Transverse colon (tissue), 3 donors: Measurements from ENCODE around the gene ABHD6.

ENCODE experiments used
- EP300 ChIP-seq: sonication (generic); formaldehyde crosslinking; IDR thresholded peaks from one replicate; pipeline ENCODE4 v1.6.1; 2017; ENCODE audit warnings: antibody characterized with exemption, low read depth
- TF ChIP-seq, protein P1 (sequence below), 5 experiments: fragments of 200-600 bp in 3 of 5; fragments of 450-650 bp in 2 of 5; sonication (generic) in 3 of 5; IDR thresholded peaks; 1 replicate in 2 of 5; 2 replicates in 3 of 5; pipeline ENCODE4 v1.5.1; 2016 to 2017; ENCODE audit warnings: antibody characterized with exemption in 5 of 5, inconsistent platforms in 3 of 5, mild to moderate bottlenecking in 2 of 5, moderate library complexity in 1 of 5

- TF ChIP-seq, protein P1, sequence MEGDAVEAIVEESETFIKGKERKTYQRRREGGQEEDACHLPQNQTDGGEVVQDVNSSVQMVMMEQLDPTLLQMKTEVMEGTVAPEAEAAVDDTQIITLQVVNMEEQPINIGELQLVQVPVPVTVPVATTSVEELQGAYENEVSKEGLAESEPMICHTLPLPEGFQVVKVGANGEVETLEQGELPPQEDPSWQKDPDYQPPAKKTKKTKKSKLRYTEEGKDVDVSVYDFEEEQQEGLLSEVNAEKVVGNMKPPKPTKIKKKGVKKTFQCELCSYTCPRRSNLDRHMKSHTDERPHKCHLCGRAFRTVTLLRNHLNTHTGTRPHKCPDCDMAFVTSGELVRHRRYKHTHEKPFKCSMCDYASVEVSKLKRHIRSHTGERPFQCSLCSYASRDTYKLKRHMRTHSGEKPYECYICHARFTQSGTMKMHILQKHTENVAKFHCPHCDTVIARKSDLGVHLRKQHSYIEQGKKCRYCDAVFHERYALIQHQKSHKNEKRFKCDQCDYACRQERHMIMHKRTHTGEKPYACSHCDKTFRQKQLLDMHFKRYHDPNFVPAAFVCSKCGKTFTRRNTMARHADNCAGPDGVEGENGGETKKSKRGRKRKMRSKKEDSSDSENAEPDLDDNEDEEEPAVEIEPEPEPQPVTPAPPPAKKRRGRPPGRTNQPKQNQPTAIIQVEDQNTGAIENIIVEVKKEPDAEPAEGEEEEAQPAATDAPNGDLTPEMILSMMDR (IDR thresholded peaks at IDR 0.05): no peak
- no peak for TF ChIP-seq EP300
Measured at GRCh38 chr3:58238830-58239229, 1.2 kb downstream of the ABHD6 start.
